Tibial artery (tissue), 4 donors: ENCODE measurements around the gene SNPH.

ENCODE experiments used
- DNase-seq, 2 donors: peaks; one replicate each; pipeline ENCODE4 v3.0.0-alpha.2; 2019
- H3K27ac ChIP-seq, 2 donors: fragments of 200-600 bp; sonication (generic) in 1 of 2; 1 replicate in 1 of 2; 2 replicates in 1 of 2; pipeline ENCODE4 v1.5.1; 2018 to 2019; ENCODE audit warnings: mild to moderate bottlenecking in 1 of 2
- H3K27me3 ChIP-seq, 2 donors: fragments of 200-600 bp; sonication (generic) in 1 of 2; one replicate each; pipeline versions ENCODE4 v1.5.1 to v1.6.0; 2016 to 2019
- H3K36me3 ChIP-seq, 3 donors: fragments of 200-600 bp; sonication (generic) in 2 of 3; one replicate each; pipeline ENCODE4 v1.5.1; 2016 to 2019; ENCODE audit warnings: mild to moderate bottlenecking in 2 of 3
- H3K4me1 ChIP-seq, 4 donors: fragments of 200-600 bp; sonication (generic) in 2 of 4; 1 replicate in 3 of 4; 2 replicates in 1 of 4; pipeline ENCODE4 v1.5.1; 2016 to 2019
- H3K4me3 ChIP-seq, 2 donors: fragments of 200-600 bp; sonication (generic) in 1 of 2; 1 replicate in 1 of 2; 2 replicates in 1 of 2; pipeline ENCODE4 v1.5.1; 2018 to 2019; ENCODE audit warnings: mild to moderate bottlenecking in 2 of 2
- H3K9me3 ChIP-seq, 3 donors: fragments of 200-600 bp; sonication (generic) in 1 of 3; one replicate each; pipeline ENCODE4 v1.5.1; 2016 to 2019
- intact Hi-C: fragments of 100-400 bp; cut with DNase I; formaldehyde crosslinking; loops from one replicate; pipeline ENCODE4 v1.15.0; 2023; ENCODE audit warnings: low total_unique reads
- TF ChIP-seq, protein P1 (sequence below), 2 experiments: fragments of 200-600 bp in 1 of 2; fragments of 450-650 bp in 1 of 2; IDR thresholded peaks; one replicate each; pipeline ENCODE4 v1.5.1; 2017 to 2019; ENCODE audit warnings: antibody characterized with exemption in 2 of 2, mild to moderate bottlenecking in 1 of 2, moderate library complexity in 1 of 2

Gene SNPH

DNA sequence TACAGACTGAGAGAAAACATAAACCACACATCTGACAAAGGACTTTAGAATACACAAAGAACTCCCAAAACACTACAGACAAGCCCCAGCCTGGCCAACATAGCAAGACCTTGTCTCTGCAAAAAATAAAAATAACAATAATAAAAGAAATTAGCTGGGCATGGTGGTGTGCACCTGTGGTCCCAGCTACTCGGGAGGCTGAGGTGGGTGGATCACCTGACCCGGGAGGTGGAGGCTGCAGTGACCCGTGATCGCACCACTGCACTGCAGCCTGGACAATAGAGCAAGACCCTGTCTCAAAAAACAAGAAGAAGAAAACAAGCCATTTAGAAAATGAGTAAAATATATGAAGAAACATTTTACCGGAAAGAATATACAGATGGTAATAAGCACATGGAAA is 49.7 kb downstream of the SNPH start:
- TF ChIP-seq, protein P1, sequence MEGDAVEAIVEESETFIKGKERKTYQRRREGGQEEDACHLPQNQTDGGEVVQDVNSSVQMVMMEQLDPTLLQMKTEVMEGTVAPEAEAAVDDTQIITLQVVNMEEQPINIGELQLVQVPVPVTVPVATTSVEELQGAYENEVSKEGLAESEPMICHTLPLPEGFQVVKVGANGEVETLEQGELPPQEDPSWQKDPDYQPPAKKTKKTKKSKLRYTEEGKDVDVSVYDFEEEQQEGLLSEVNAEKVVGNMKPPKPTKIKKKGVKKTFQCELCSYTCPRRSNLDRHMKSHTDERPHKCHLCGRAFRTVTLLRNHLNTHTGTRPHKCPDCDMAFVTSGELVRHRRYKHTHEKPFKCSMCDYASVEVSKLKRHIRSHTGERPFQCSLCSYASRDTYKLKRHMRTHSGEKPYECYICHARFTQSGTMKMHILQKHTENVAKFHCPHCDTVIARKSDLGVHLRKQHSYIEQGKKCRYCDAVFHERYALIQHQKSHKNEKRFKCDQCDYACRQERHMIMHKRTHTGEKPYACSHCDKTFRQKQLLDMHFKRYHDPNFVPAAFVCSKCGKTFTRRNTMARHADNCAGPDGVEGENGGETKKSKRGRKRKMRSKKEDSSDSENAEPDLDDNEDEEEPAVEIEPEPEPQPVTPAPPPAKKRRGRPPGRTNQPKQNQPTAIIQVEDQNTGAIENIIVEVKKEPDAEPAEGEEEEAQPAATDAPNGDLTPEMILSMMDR (IDR thresholded peaks at IDR 0.05) = no peak
- Histone ChIP-seq H3K4me1 (peaks cover 0 to 11% (median 7%) of the 10 kb centered on the region in 4 donors), H3K27me3 (no peaks in the 10 kb centered on the region), H3K36me3 (no peaks in the 10 kb centered on the region), H3K27ac (no peak overlapping the region), H3K4me3 (no peak overlapping the region), H3K9me3 (no peaks in the 10 kb centered on the region)
- no peak for DNase-seq
- intact Hi-C loops = no loop called here

DNA sequence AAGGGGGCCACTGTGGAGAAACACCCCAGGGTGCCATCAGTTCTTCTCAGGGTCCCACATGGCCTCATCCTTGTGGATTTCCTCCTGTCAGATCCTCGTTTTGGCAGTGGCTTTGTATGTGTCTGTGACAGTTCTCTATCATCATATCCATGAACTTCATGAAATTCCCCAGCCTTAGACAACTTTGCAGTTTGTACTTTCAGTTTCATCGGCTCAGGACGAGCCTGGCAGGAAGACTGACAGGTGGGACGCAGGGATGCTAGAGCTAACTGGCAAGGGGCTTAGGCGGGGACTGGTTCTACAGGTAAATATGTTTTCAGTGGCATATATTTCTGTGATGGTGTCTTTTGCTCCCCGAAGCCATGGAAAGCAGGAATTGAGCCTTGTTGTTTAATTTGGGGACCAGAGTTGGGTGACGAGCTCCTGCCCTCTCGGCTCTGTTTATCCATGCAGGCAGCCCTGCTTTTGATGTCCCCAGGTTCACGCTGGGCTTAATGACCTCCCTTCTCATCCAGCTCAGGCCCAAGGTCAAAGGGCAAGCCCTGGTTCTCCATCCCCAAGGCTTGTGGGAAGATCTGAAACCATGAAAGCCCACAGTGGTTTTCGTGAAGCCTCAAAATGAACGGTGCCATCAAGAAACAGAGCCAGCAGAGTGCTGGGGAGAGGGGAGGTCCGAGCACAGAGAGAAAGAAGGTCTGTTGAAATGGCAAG is 51.6 kb downstream of the SNPH start:
- H3K27ac ChIP-seq = no peak overlapping the region
- no peaks in the 10 kb centered on the region for H3K27me3 ChIP-seq
- peaks cover 0 to 11% (median 7%) of the 10 kb centered on the region in 4 donors for H3K4me1 ChIP-seq
- no peaks in the 10 kb centered on the region for H3K36me3 ChIP-seq
- H3K9me3 ChIP-seq = no peaks in the 10 kb centered on the region
- intact Hi-C loops = no loop called here
- TF ChIP-seq, protein P1 (IDR thresholded peaks at IDR 0.05) = no peak
- no peak for DNase-seq
- H3K4me3 ChIP-seq = no peak overlapping the region

DNA sequence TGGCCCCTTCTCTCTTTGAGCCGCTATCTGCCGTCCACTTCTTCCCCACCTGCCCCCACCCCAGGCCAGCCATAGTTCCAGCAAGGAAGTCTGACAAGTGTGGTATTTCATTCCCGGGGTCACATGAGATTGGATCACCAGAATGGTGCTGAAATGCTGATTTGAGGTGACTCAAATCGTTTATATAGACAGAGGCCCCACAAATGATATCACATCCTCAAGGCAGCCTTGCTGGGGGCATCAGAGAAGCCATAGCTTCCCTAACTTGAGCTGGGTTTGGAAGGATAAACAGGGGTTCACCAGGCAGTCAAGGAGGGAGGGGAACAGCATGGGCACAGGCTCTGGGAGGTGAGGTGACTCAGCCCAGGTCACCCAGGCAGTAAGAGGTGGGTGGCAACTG is 53.0 kb downstream of the SNPH start:
- Histone ChIP-seq H3K4me3 (no peak overlapping the region), H3K4me1 (peaks cover 0 to under 1% (median 0%) of the 10 kb centered on the region in 4 donors), H3K36me3 (no peaks in the 10 kb centered on the region), H3K9me3 (no peaks in the 10 kb centered on the region), H3K27me3 (no peaks in the 10 kb centered on the region), H3K27ac (no peak overlapping the region)
- DNase-seq = no peak
- intact Hi-C loops = no loop called here
- TF ChIP-seq, protein P1 (IDR thresholded peaks at IDR 0.05) = no peak

DNA sequence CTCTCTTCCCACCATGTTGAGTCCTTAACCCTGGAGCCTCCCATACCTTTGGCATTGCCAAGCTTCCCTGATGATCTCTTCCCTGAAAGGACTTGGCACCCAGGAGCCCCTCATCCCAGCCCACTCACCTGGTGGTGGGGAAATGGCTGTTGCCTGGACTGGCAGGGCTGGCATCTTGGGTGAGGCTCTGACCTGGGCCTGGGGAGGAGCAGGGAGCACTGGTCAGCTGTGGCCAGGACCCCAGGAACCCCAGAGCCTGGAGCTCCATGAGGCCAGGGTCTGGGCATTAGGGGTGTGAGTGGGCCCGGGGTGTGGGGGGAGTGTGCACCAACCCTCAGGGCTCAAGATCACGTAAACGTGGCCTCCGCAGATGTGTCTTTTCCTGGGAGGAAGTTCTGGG is 53.4 kb downstream of the SNPH start:
- Histone ChIP-seq H3K4me1 (peaks cover 0 to under 1% (median under 1%) of the 10 kb centered on the region in 4 donors), H3K27ac (no peak overlapping the region), H3K36me3 (no peaks in the 10 kb centered on the region), H3K4me3 (no peak overlapping the region), H3K27me3 (no peaks in the 10 kb centered on the region), H3K9me3 (no peaks in the 10 kb centered on the region)
- no peak for DNase-seq
- TF ChIP-seq, protein P1 (IDR thresholded peaks at IDR 0.05) = no peak
- intact Hi-C loops = no loop called here

DNA sequence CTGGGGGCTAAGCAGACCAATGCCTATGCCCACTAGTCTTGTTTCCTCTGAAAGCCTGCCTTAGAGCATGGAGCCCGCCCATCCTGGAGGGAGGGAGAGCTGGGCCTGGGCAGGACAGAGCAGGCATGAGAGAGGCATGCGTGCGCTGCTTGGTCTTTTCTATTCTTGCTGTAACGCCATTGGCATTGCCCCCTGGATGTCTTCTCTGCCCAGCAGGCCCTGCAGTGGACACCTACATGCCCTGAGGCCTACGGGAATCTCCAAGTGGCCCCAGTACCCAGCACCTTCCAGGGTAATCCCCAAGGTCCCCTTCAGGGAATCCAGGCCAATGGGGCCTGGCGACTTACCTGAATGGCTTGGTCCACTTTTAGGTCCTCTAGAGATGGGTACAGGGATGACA is 53.9 kb downstream of the SNPH start:
- TF ChIP-seq, protein P1 (IDR thresholded peaks at IDR 0.05) = no peak
- intact Hi-C loops = loop anchor here (5.0 kb wide), 1 partner anchor 72 kb away; the partner anchor contains the start of gene FKBP1A
- no peak overlapping the region for H3K27ac ChIP-seq

More for the DNA sequence above, 53.9 kb downstream of the SNPH start:
- Histone ChIP-seq H3K36me3 (no peaks in the 10 kb centered on the region), H3K4me1 (peaks cover 0 to 6% (median 3%) of the 10 kb centered on the region in 4 donors), H3K9me3 (no peaks in the 10 kb centered on the region), H3K27me3 (no peaks in the 10 kb centered on the region), H3K4me3 (no peak overlapping the region)
- no peak for DNase-seq
